PC-3 (cell line): ENCODE results near the gene PRAMEF33. TPM values are rescaled to one million over a fixed set of nuclear protein-coding genes. Genes with fewer than 3 reads are reported as not detected.
A peak's percentile ranks its signal among the peaks of the same experiment; 100 is the strongest.
"Not testable (repeated sequence)": the region's sequence is repeated elsewhere in the genome, so short reads cannot be mapped to it uniquely, and the experiment has no call there.

Experiments used
- ATAC-seq: fragments of 200-7000 bp; cut with Tn5 transposase; 2 replicates; pipeline ENCODE4 v1.9.1; 2020; ENCODE audit warnings: mild to moderate bottlenecking, moderate library complexity
- BruUV-seq: library from RNA; stranded (reverse); fragments of 400-500 nt; replicated peaks from 2 replicates; lab custom pipeline; 2021; lab: Mats Ljungman, UMichigan
- CTCF ChIA-PET: fragments of 300-600 bp; sonication (Branson Sonifier 250); formaldehyde crosslinking; loops from one replicate; lab custom pipeline; 2022; ENCODE audit warnings: antibody characterized with exemption; lab: Charles Lee
- POLR2A ChIA-PET: fragments of 300-600 bp; sonication (Branson Sonifier 250); formaldehyde crosslinking; loops from one replicate; lab custom pipeline; 2022; ENCODE audit warnings: antibody characterized with exemption; ENCODE audit not compliant: unreplicated experiment; lab: Charles Lee
- DNase-seq: peaks from one replicate; pipeline ENCODE4 v3.0.0-alpha.2; 2015
- H2AFZ ChIP-seq: fragments of 300-600 bp; sonication (generic); 2 replicates; pipeline ENCODE4 v1.6.0; 2016; ENCODE audit warnings: antibody characterized with exemption, low read length
- H3F3A ChIP-seq: fragments of 300-600 bp; sonication (generic); one replicate; pipeline ENCODE4 v1.6.0; 2017; ENCODE audit warnings: antibody characterized with exemption, low read length, control low read depth, mild to moderate bottlenecking; ENCODE audit not compliant: unreplicated experiment
- H3K27ac ChIP-seq: fragments of 300-600 bp; sonication (generic); 2 replicates; pipeline ENCODE4 v1.5.1; 2016; ENCODE audit warnings: mild to moderate bottlenecking, low read length
- H3K27me3 ChIP-seq: fragments of 300-600 bp; sonication (generic); 2 replicates; pipeline ENCODE4 v1.6.1; 2016; ENCODE audit warnings: low read length, mixed read lengths
- H3K36me3 ChIP-seq: fragments of 300-600 bp; sonication (generic); 2 replicates; pipeline ENCODE4 v1.6.1; 2016; ENCODE audit warnings: low read depth, mixed run types, low read length, mixed read lengths
- H3K4me1 ChIP-seq: fragments of 300-600 bp; sonication (generic); 2 replicates; pipeline ENCODE4 v1.5.1; 2016; ENCODE audit warnings: low read length; ENCODE audit not compliant: insufficient read depth
- H3K4me2 ChIP-seq: fragments of 300-600 bp; sonication (generic); 2 replicates; pipeline ENCODE4 v1.6.0; 2016; ENCODE audit warnings: low read length
- H3K4me3 ChIP-seq: fragments of 300-600 bp; sonication (generic); 2 replicates; pipeline ENCODE4 v1.5.1; 2016; ENCODE audit warnings: mild to moderate bottlenecking, low read length, mixed read lengths
- H3K79me2 ChIP-seq: fragments of 300-600 bp; sonication (generic); 2 replicates; pipeline ENCODE4 v1.6.1; 2017; ENCODE audit warnings: low read length, mixed read lengths
- H3K9ac ChIP-seq: fragments of 300-600 bp; sonication (generic); 2 replicates; pipeline ENCODE4 v1.6.0; 2016; ENCODE audit warnings: mild to moderate bottlenecking, low read length
- H3K9me2 ChIP-seq: fragments of 300-600 bp; sonication (generic); replicated peaks from 2 replicates; pipeline ENCODE4 v1.6.1; 2016; ENCODE audit warnings: mixed run types, low read length, mixed read lengths
- H3K9me3 ChIP-seq: fragments of 300-600 bp; sonication (generic); 2 replicates; pipeline ENCODE4 v1.6.1; 2016; ENCODE audit warnings: low read length, mixed read lengths
- H4K20me1 ChIP-seq: fragments of 300-600 bp; sonication (generic); 2 replicates; pipeline ENCODE4 v1.6.1; 2016; ENCODE audit warnings: low read length, mixed read lengths
- CTCF ChIP-seq: fragments of 300-600 bp; sonication (generic); conservative IDR thresholded peaks from 2 replicates; pipeline ENCODE4 v1.5.1; 2017; ENCODE audit warnings: antibody characterized with exemption, low read depth, mild to moderate bottlenecking, low read length
- intact Hi-C: fragments of 100-400 bp; cut with micrococcal nuclease; formaldehyde crosslinking; loops from 2 replicates; pipeline ENCODE4 v1.9.0; 2023
- total RNA-seq: library from RNA; depleted of rRNA; stranded (reverse); fragments of >200 nt; gene quantifications from 2 replicates; pipeline ENCODE4 v1.2.3, GENCODE V29; 2014; rRNA removed

PRAMEF33 gene
- total RNA-seq, 1 experiment from 2014 or later = not detected

GRCh38 chr1:13347034-13347433, 43.7 kb downstream of the PRAMEF33 start, which contains the start of gene PRAMEF14:
Gene PRAMEF14 (minus strand): TSS chr1:13347134. CDS start chr1:13345314, 1,820 bp downstream.
- H3K27ac ChIP-seq, ATAC-seq, intact Hi-C loops, H4K20me1 ChIP-seq, H3F3A ChIP-seq, H3K79me2 ChIP-seq, DNase-seq, CTCF ChIA-PET, H3K27me3 ChIP-seq, H3K9me3 ChIP-seq, H3K4me3 ChIP-seq, H2AFZ ChIP-seq, H3K4me1 ChIP-seq, BruUV-seq, H3K4me2 ChIP-seq, H3K36me3 ChIP-seq, H3K9me2 ChIP-seq, H3K9ac ChIP-seq, POLR2A ChIA-PET: not testable (repeated sequence)

GRCh38 chr1:13353476-13353875, 50.1 kb downstream of the PRAMEF33 start:
- intact Hi-C loops, H3K79me2 ChIP-seq, BruUV-seq, ATAC-seq, H3K9me3 ChIP-seq, H3K4me1 ChIP-seq, H3K4me3 ChIP-seq, DNase-seq, H3K27ac ChIP-seq, H3K36me3 ChIP-seq, H4K20me1 ChIP-seq, H3K9ac ChIP-seq, H3K4me2 ChIP-seq, POLR2A ChIA-PET, H3K27me3 ChIP-seq, CTCF ChIA-PET, H3K9me2 ChIP-seq, H3F3A ChIP-seq, H2AFZ ChIP-seq: not testable (repeated sequence)

- DNase-seq, H2AFZ ChIP-seq, H3K9me2 ChIP-seq, H3K4me3 ChIP-seq, H3F3A ChIP-seq, POLR2A ChIA-PET, H3K4me1 ChIP-seq, H3K27ac ChIP-seq, H3K9ac ChIP-seq, H3K9me3 ChIP-seq, intact Hi-C loops, CTCF ChIA-PET, H3K79me2 ChIP-seq, H3K4me2 ChIP-seq, ATAC-seq, H3K27me3 ChIP-seq, BruUV-seq, H3K36me3 ChIP-seq, H4K20me1 ChIP-seq: not testable (repeated sequence)
Observed at GRCh38 chr1:13354475-13354874, 51.1 kb downstream of the PRAMEF33 start.

GRCh38 chr1:13356774-13357173, 53.4 kb downstream of the PRAMEF33 start:
- POLR2A ChIA-PET, BruUV-seq, H3K36me3 ChIP-seq, H3K27ac ChIP-seq, H3K9ac ChIP-seq, H3K79me2 ChIP-seq, H3K27me3 ChIP-seq, H3K4me1 ChIP-seq, H4K20me1 ChIP-seq, H3F3A ChIP-seq, H2AFZ ChIP-seq, H3K4me3 ChIP-seq, H3K9me2 ChIP-seq, CTCF ChIA-PET, H3K9me3 ChIP-seq, H3K4me2 ChIP-seq: not testable (repeated sequence)
- DNase-seq (peak; percentile 81), ATAC-seq (peak; percentile 50; the same call in 1 of the 2 replicates)
- intact Hi-C loops = loop anchor here (5.0 kb wide), 1 partner anchor 66 kb away; no protein-coding TSS in a partner anchor
- peak; percentile 49 for TF ChIP-seq CTCF

Other genes with a start within 250 kb of the PRAMEF33 start
- not detected in 2 replicates for gene PRAMEF27, start 247.0 kb upstream of the PRAMEF33 start, total RNA-seq
- gene HNRNPCL3, start 242.8 kb upstream of the PRAMEF33 start, total RNA-seq = not detected in 2 replicates
- gene PRAMEF25, start 232.8 kb upstream of the PRAMEF33 start, total RNA-seq = not detected in 2 replicates
- not detected in 2 replicates for gene HNRNPCL2, start 186.7 kb upstream of the PRAMEF33 start, total RNA-seq
- not detected in 2 replicates for gene PRAMEF26, start 147.5 kb upstream of the PRAMEF33 start, total RNA-seq
- gene HNRNPCL4, start 137.9 kb upstream of the PRAMEF33 start, total RNA-seq = not detected in 2 replicates
- gene PRAMEF9, start 131.7 kb upstream of the PRAMEF33 start, total RNA-seq = not detected in 2 replicates
- not detected in 2 replicates for gene PRAMEF13, start 102.1 kb upstream of the PRAMEF33 start, total RNA-seq
- not detected in 2 replicates for gene PRAMEF18, start 77.4 kb upstream of the PRAMEF33 start, total RNA-seq
- not detected in 2 replicates for gene PRAMEF5, start 49.3 kb upstream of the PRAMEF33 start, total RNA-seq
- not detected in 2 replicates for gene PRAMEF8, start 18.4 kb upstream of the PRAMEF33 start, total RNA-seq
- gene PRAMEF15, start 12.0 kb downstream of the PRAMEF33 start, total RNA-seq = not detected in 2 replicates
- not detected in 2 replicates for gene PRAMEF14, start 43.6 kb downstream of the PRAMEF33 start, total RNA-seq
- gene PRAMEF19, start 68.4 kb downstream of the PRAMEF33 start, total RNA-seq = not detected in 2 replicates
- not detected in 2 replicates for gene PRAMEF17, start 86.1 kb downstream of the PRAMEF33 start, total RNA-seq
- gene PRAMEF20, start 106.9 kb downstream of the PRAMEF33 start, total RNA-seq = not detected in 2 replicates
- gene LRRC38, start 210.5 kb downstream of the PRAMEF33 start, total RNA-seq = 2.6 and 4.8 TPM in 2 replicates